CMK (cell line): ENCODE data around the gene CALML3.
"Not testable (repeated sequence)": the region's sequence is repeated elsewhere in the genome, so short reads cannot be mapped to it uniquely, and the experiment has no call there.

Experiments
- DNase-seq: peaks from one replicate; pipeline ENCODE4 v3.0.0-alpha.2; 2010; ENCODE audit warnings: low read depth

Gene CALML3

DNA sequence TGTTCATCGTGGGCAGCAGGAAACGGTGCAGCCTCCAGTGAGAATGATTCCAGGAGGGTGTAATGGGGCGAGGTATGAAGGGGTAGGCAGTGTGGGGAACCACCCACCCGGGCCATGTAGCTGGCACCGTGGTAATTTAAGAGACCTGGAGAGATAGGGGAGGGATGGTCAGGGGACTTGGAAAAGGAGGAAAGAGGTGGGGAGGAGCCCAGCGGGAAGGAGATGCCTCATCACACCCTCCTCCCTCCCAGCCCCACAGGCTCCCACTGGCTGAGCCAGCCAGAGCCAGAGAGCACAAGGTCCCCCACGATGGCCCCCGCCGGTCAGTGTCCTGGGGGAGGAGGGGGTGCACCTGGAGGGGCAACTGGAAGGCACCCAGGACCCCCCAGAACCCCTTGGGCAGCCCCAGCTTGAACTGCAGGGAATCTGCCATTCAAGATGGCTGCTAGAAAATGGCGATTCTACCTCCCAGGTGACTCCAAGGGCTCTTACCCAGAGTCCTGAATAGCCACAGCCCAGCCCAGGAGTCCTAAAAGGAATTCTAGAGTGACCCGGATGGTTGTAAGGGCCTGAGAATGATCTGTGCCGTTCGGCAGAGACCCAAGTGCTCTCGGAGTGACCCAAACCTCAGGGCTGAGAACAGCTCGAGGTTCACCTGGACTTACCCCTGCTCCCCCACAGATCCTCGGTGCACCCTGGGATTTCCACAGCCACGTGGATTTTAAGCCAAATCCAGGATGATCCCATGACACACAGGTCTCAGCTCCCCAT lies 28.8 kb downstream of the CALML3 start:
- DNase-seq = no peak

GRCh38 chr10:5555021-5555510 lies 30.3 kb downstream of the CALML3 start:
- DNase-seq = no peak

DNA sequence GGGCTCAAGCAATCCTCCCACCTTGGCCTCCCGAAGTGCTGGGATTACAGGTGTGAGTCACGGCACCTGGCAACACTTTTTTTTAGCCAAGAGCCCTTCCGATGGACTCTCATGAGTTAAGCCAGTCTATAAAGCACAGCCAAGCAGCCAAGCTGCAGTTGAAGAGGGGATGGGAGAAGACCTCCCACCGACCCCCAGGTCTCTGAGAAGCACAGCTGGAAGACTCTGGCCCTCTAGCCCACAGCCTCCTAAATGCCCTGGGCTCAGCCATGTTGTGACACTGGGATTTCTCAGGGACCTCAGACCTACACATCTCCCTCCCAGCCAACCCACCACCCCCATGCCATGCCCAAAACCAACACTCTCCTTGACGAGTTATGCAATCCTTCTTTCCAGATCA lies 31.1 kb downstream of the CALML3 start:
- no peak for DNase-seq

DNA sequence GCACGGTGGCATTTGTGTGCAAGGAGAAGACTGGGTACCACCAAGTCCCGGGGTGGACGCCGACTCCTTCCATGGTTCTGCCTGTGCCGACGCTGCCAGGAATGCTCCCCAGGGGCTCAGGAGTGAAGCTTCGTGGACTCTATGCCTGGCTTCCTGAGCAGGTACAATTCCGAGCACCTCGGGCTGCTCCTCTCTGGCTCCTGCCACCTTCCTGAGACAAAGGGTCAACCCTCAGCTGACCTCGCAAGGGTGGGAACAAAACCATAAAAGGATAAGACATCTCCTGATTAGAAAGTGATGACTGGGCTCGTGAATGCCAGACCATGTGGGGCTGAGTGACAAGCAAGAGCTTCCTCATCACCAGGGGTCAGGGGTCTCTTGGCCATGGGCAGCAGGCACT lies 31.8 kb downstream of the CALML3 start:
- DNase-seq = no peak

GRCh38 chr10:5557040-5557721 lies 32.4 kb downstream of the CALML3 start:
- no peak for DNase-seq

DNA sequence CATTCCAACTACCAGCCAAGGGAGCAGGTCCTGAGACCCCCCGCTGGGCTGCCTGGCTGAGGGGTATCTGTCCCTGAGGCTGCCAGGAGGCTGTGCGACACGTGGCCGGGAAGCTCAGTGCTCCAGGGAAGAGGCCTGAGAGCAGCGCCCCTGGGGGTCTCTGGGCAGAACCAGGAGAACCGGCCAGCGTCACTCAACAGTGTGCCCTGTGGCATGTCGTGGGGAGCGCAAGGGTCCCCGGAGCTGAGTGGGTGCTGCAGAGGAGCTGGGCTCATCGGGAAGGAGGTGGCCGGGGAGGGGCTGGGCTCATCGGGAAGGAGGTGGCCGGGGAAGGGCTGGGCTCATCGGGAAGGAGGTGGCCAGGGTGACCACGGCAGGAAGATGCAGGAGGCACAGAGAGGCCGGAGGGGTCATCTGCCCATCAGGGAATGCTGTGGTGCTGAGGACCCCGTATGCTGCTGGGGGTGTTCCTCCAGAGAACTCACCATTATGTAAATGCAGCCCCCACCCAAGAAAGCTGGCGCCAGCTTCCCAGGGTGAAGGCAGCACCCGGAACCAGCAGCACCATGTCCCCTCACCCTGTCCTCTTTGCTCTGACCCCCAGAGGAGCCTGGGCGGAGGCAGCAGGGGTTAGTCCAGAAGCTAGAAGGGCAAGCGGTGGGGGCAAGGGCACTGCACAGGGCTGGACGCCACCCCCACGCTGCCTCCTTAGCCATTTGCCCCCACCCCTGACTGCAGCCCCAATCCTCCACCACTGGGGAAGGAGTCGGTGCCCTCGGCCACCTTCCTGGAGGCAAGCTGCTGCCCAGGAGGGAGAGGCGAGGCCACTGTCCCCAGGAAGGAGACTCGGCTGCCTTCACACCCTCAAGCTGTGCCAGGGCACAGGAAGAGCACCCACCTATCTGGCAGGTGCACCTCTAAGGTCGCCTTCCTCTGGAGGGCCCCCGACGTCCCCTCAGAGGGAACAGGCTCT lies 33.3 kb downstream of the CALML3 start:
- no peak for DNase-seq

DNA sequence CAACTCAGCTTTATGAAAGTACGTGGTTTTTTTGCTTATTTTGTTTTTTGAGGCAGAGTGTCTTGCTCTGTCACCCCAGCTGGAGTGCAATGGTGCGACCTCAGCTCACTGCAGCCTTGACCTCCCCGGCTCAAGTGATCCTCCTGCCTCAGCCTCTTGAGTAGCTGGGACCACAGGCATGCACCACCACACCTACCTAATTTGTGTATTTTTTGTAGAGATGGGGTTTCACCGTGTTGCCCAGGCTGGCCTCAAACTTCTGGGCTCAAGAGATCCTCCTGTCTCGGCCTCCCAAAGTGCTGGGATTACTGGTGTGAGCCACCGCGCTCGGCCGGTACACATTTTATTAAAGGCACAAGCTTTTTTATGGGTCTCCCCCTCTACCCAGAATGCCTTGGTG lies 34.3 kb downstream of the CALML3 start:
- DNase-seq = not testable (repeated sequence)

- no peak for DNase-seq
Measured at GRCh38 chr10:5559642-5560141, 34.9 kb downstream of the CALML3 start.

DNA sequence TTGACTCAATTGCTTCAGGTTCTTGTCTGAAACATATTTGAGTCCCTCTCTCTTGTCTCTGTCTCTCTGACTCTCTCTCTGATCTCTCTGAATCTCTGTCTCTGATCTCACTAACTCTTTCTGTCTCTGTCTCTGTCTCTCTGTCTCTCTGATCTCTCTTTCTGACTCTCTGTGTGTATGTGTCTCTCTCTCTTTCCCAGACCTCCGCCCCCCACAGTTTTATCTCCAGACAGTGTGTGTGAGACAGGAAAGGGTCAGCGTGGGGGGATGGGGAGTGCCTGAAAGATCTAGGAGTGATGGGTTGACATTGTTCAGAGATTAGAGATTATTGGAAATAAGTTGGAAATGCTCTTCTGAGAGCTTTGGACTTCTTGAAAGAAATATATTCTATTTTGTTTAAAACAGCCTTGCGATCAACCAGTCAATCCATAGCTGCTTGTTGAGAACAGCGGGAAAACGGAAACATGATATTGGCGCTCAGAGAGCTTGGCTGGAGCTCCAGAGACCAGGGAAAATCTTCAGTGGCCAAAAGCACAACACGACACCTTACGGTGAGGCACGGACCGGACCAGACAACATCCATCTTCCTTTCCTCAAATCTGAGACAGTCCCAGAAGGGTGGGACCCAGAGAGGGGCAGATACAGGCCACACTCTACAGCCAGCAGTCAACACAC lies 35.5 kb downstream of the CALML3 start:
- no peak for DNase-seq

GRCh38 chr10:5560817-5561703 lies 36.3 kb downstream of the CALML3 start:
- DNase-seq = no peak

GRCh38 chr10:5561704-5562645 lies 37.2 kb downstream of the CALML3 start:
- no peak for DNase-seq

DNA sequence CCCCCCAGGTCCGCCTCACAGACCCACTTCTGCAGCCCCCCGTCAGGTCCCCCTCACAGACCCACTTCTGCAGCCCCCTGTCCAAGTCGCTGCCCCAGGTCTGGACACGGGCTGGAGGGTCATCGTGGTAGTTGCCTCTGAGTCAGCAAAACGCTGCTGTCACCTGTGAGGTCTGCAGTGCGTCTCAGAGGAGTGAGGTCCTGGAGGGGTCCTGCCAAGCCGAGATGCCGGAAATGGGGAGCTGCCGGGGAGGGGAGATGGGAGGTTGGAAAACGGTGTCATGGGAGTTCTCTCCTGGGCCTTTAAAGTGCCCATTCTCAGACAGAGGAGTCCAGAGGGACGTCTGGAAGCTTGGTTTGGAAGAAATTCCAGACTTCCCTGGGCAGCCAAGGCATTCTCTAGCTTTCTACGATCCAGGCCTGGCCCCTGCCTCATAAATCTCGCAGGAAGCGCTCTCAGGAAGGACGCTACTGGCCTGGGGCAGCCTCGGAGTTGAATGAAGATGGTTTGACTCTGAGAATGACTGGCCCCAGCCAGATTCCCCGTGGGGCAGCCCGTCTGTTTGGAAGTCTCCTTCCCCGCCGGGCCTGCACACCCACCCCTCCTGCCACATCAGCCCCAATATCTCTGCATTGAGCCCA lies 38.7 kb downstream of the CALML3 start:
- DNase-seq = no peak

GRCh38 chr10:5563991-5564536 lies 39.3 kb downstream of the CALML3 start:
- DNase-seq = no peak

DNA sequence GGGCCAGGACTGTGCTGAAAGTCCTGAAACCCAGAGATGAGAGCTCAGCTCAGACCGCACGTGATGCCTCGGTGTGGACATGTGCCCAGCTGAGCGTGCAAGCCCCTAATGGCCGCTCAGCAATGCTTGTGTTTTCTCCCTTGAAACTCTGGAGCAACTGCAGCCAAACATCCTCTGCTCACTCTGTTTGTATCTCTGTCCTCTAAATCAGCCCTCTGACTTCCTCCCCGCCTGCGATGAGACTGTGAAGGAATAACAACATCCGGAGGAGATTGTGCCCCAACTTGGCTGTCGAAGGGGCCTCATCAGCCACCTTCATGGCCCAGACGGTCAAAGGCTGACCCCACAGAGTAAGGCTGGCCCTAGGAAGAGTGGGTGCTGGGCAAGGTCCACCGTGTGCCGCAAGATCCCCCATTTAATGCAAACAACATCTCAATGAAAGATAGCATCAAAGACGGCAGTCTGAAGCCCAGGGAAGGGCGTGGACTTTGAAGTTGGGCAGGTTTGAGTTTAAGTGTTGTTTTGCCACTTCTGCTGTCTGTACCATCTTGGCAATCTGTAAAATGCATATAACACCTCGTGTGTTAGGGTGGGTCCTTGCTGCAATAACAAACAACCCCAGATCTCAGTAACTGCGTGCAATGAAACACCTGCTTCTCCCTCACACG lies 39.9 kb downstream of the CALML3 start:
- no peak for DNase-seq

- DNase-seq = no peak
Measured at GRCh38 chr10:5565205-5565545, 40.4 kb downstream of the CALML3 start.

DNA sequence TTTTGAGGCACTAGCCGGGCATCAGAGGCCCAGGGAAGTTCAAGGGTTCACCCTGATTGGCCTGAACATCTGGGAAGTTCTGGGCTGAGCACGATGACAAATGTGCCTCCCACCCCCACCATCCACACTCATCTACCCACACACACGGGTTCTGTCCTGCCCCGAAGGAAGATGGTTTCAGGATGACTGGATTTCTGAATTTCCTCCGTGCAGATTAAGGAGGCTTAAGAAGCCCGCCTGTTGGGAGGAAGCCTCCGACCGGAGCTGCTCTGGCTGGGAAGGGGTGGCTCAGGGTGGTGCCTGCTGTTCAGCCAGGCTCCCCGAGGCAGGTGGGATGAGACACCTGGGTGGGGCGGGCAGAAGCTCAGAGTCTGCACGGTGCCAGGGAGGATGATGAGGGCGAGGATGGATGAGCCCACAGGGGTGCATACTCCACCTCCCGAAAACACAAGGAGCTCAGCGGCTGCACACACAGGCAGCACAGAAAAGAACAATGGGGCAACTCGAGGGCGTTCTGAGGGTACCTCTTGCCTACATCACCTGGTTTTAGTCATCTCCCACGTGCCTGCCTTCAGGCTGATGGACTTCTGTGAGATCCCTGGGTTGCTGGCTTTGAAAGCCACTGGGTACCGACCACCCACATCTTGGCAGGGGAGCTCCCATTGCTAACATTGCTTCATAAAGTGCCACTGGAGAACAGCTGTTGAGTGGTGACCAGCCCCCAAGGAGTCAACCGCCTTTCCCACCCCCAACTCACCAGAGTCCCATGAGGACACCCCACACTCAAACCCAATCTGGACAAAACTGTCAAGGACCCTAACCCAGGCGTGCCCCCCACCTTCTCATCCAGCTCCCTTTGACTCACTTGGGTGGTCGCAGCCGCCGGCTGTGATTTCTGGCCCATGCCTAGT lies 41.2 kb downstream of the CALML3 start:
- DNase-seq = no peak

- DNase-seq = no peak
Measured at GRCh38 chr10:5566614-5567013, 41.9 kb downstream of the CALML3 start.
